ENCODE data around the gene PRDM15.

The PRDM15 gene

GRCh38 chr21:41839387-41840000 is 39.6 kb downstream of the PRDM15 start:
- DNase-seq, result no peak

DNA sequence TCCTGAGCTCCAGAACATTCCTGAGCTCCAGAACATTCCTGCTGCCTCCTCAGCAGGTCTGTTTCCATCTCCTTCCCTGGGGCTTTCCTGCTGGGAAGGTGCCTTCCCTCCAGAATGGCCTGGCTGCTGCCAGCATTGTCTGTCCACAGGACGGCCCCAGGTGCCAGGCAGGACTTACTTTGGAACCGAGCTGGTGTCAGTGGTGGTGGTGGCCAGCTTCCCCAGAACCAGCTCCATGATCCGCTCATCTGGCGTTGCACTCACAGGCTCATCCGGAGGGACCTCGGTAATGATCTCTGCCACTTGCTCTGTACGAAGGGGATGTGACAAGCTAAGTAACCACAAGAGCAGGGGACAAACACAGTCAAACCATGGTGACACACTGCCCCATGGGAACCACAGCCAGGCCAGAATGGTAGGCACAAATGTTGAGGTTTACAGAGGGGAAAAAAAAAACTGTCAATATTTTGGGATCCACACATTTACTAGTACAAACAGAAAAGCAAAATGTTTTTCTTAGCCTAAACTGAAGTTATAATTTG is 41.3 kb downstream of the PRDM15 start:
- no peak for DNase-seq

DNA sequence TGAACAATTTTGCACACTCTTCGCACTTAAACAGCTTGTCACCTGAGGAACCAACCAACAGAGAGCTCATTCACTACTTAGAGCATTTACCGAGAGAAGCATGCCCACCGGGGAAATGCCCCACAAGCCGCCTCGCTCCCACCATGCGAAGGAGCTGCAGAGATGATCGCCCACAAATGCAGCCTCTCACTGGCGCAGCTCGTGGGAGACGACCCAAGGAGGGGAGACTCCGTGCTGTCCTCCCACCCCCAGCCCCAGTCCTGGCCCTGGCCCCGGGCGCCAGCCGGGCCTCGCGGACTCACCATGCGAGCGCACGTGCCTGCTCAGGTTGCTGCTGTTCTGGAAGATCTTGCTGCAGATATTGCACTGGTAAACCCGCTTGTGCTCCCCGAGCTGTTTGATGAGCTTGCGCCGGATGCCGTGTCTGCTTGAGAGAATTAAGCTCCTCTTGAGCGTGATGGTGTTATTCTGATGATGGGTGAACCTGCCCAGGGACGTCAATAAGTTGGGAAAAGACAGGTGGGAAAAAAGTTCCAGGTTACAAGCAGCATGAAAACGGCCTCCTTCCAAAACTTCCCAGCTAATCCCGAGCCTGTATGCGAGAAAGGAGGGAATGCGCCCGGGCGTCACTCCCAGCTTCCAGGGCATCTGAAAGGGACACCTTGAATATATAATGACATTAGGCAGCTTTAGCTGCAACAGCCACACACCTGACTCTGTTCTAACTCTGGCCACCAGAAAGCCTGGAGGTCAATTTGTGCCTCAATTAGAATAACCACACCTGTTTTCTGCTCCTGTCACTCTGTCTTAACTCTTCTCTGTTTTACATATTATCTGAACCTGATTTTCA is 42.8 kb downstream of the PRDM15 start:
- no peak for DNase-seq

DNA sequence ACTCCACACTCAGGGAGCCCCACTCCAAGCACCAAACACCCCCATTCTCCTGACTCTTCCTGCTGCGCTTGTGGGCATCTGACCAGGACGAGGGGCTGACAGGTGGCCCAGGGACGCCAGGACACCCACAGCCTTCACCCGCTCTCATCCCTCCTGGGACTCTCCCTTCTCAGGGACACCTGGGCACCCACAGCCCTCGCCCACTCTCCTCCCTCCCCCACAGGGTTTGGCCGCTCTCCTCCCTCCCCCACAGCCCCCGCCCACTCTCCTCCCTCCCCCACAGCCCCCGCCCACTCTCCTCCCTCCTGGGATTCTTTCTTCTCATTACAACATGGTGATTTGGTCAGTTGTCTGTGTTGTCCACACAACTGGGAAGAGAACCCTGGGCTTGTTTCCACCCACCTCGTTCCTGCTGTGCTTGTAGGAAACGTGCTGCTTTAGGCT is 43.4 kb downstream of the PRDM15 start:
- DNase-seq, result no peak

DNA sequence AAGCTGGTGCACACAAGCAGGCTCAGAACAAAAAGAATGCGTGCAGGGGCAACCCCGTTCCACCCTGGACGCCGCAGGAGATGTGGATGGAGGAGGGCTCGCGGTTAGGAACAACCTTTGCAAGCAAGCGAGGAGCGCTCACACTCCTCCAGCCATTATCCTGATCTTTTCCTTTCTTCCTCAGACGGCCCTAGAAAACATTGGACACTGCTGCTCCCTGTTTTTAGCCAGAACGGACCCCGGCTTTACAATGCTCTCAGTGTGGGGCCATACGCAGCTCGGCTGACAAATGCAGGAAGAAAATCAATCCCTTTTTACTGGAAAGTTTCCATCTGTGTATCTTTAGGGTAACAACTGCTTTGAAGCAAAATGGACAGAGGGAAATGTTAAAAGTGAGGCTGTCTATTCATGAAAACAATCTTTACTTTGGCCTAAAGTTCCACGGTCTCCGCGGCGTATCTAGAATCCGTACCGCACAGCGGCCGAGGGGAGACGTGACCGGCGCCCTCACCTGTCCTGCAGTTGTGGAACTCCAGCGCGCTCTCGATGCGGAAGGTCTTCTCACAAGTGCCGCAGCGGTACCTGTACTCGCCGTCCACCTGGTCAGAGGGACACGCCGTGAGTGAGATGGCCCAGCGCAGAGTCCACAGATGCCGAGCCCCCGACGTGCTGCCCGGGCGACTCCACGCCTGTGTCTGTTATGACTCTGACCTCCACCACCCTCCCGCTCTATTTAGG is 44.0 kb downstream of the PRDM15 start:
- DNase-seq, result no peak

DNA sequence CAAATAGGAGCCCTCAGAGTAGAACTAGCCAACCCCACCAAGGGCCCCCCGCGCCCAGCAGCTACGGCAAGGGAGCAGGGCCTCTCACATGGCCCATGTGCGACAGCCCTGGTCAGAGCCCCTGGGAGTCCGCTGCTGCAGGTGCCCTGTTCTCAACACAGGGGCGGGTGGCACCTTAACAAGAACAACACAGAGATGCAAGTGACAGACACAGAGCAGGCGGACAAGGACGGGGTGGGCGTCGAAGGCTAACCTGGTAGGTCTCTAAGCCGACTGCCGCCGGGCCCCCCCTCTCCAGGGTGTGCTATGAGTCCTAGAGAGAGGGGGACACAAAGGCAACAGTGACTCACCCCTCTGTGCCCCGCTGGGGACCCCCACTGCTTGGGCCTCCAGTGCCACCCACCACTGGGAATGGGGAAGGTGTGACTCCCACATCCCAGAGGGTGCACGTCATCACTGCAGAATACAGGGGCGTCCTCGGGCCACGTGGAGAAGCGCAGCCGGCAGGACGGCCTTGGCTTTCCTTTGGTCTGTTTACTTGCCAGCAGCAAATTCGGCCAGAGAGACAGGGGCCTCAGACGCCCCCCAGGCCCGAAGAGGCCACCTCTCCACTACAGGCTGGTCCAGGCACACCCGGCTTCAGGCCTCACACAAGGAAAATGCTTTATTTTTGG is 44.8 kb downstream of the PRDM15 start:
- DNase-seq, result no peak

- no peak for DNase-seq
These were observed 45.5 kb downstream of the PRDM15 start for GRCh38 chr21:41833497-41834115.

GRCh38 chr21:41832596-41833496 is 46.3 kb downstream of the PRDM15 start:
- DNase-seq, result no peak

GRCh38 chr21:41831866-41832595 is 47.1 kb downstream of the PRDM15 start:
- DNase-seq, result no peak

- no peak for DNase-seq
These were observed 47.7 kb downstream of the PRDM15 start for GRCh38 chr21:41831453-41831831.

- no peak for DNase-seq
These were observed 48.2 kb downstream of the PRDM15 start for GRCh38 chr21:41830764-41831452.

DNA sequence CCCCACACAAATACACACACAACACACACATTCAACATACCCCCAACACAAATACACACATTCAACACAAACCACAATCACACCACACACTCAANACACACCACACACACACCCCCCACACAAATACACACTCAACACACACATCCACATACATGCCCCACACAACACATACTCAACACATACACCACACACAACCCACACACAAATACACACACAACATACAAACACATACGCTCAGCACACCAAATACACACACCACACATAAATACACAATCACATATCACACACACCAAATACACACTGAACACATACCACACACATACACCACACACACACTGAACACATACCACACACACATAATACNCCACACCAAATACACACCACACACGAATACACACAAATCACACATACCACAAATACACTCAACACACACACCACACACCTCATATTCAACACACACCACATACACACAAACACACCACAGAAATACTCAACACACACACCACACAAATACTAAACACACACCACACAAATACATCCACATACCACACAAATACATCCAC is 48.9 kb downstream of the PRDM15 start:
- DNase-seq, result no peak

DNA sequence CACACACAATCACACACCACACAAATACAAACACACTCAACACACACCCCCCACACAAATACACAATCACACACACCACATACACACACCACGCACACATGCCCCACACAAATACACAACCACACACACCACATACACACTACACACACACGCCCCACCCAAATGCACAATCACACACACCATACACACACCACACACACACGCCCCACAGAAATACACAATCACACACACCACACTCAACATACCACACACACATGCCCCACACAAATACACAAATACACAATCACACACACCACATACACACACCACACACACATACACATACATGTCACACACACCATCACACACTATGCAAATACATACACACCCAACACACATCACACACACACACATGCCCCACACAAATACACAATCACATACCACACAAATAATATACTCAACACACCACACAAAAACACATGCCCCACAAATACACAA is 50.2 kb downstream of the PRDM15 start:
- no peak for DNase-seq

DNA sequence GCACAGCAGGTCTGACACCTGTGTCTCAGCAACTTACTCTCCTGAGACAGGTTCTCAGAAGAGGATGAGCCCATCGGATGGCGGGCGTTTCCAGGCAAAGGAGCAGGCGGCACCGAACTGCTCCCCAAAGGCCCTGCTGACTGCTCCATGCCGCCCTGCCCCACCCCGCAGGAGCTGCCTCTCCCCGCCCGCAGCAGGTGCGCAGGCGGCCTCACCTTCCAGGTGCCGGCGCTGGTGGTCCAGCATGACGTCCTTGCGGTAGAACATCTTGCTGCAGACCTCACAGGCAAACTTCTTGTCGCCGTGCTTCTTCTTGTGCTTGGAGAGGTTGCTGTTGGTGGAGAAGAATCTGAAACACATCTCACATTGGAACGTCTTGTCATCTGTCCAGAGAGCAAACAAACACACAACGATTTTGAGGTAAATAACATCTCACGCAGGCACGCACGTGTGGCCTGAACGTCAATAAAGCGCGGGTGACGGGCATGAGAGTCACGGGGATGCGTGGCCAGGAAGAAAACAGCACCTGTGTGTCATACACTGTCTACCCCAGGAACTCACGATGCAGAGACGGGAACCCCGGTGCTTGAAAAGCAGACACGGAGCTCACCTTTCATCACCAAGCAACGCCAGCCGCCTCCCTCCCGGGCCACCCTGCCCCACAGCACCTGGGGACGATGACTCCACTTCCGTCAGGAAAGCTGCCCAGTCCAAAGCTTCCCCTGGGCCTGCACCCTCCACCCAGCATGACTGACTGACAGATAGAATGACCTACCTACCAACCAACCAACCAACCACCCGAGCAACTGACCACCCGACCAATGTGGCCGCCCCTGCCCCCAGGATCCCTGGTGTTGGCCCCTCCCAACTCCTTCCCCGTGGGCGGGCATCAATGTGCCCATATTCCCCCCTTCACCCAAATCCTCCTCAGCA is 50.9 kb downstream of the PRDM15 start:
- DNase-seq, result no peak

- DNase-seq, result no peak
These were observed 53.3 kb downstream of the PRDM15 start for GRCh38 chr21:41825881-41826280.

DNA sequence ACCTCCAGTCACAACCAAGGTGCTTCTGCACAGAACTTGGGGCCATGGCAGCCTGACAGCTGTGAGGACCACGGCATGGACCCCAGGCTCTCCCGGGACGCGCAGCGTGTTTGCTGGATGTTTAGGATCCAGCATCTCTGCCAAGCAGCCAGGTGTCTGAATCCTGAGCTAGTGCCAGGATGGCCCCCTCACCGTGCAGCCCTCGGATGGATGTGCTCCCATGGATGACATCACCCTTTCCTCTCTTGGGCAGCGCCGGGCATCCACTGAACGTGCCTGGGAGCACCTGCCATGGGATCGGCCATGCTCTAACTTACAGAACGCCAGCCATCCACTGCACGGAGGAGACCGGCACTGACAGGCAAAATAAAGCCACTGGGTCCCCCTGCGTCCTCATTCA is 53.9 kb downstream of the PRDM15 start:
- DNase-seq, result no peak

- no peak for DNase-seq
These were observed 54.5 kb downstream of the PRDM15 start for GRCh38 chr21:41824466-41825207.

DNA sequence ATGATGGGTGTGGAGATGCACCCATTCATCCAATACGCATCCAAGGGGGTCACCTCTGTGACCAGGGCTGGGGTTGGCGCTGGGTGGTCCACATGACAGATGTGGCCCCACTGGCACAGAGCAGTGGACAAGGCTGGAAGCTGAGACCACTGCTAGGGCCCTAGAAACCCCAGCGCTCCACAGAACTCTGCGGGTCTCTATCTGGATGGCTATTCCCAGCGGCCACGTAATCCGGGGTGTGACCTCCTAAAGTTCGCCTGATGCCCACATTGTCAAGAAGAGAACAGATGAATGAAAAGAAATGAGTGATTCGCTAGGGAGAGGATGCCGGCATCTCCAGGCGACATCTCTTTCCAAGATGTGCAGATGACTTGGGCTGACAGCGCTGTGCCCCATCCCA is 55.2 kb downstream of the PRDM15 start:
- DNase-seq, result no peak

All from right forelimb (tissue), 1 donor.